Stimulated activated CD4-positive, alpha-beta T cell treated with anti-CD3 and anti-CD28 coated beads, Interleukin-12 subunit alpha, Interleukin-12 subunit beta, amount 100 ng/mL, for 4 hours (primary cell): ENCODE measurements around the gene OR2T10.
"Not testable (repeated sequence)": the region's sequence is repeated elsewhere in the genome, so short reads cannot be mapped to it uniquely, and the experiment has no call there.

ENCODE experiments used
- DNase-seq: peaks from one replicate; pipeline ENCODE4 v3.0.0-alpha.2; 2020

OR2T10 gene, protein sequence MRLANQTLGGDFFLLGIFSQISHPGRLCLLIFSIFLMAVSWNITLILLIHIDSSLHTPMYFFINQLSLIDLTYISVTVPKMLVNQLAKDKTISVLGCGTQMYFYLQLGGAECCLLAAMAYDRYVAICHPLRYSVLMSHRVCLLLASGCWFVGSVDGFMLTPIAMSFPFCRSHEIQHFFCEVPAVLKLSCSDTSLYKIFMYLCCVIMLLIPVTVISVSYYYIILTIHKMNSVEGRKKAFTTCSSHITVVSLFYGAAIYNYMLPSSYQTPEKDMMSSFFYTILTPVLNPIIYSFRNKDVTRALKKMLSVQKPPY

DNA sequence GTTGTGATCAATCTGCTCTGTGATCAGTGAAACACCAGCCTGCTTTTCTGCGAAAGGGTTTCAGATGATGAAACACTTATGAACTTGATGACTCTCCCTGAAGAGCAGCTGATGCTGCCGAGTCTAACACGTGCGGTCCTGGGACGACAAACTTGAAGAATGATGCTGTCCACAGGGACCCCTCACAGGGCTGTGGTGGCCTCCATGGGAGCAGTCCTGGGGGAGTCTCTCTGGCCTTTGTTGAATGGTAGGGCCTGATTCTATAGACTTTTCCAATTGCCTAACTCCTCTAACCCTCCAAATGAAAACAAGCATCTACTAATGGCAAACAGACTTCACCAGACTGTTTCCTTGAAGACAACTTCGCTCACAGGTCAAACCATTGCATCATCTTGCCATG lies at the start of gene OR2T10:
Gene OR2T10, minus strand, starts transcription at position 112 of the 400 bp plus-strand sequence. CDS start 3,932 bp downstream, outside the sequence.
- DNase-seq: no peak

DNA sequence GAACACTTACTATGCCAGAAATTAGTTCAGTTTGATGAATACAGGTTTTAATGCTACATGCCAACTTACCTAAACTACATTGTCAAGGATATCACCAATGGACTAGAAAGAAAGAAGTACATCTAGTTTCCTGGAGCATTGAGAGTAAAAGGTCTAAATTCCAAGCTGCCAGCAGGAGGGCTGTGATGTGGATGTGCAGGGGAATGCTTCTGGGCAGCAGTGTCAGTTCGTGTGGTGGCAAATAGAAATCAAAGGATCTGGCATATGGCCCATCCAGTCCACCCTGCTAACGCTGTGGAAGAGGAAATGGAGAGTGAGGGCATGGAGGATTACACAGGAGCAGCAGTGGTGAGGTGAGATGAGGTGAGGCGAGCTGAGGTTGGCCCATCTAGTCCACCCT lies 47.7 kb upstream of the OR2T10 start, which contains the start of gene OR2T35:
Gene OR2T35, minus strand, starts transcription at position 101 of the 400 bp plus-strand sequence. CDS start 6,020 bp downstream, outside the sequence.
- not testable (repeated sequence) for DNase-seq

DNA sequence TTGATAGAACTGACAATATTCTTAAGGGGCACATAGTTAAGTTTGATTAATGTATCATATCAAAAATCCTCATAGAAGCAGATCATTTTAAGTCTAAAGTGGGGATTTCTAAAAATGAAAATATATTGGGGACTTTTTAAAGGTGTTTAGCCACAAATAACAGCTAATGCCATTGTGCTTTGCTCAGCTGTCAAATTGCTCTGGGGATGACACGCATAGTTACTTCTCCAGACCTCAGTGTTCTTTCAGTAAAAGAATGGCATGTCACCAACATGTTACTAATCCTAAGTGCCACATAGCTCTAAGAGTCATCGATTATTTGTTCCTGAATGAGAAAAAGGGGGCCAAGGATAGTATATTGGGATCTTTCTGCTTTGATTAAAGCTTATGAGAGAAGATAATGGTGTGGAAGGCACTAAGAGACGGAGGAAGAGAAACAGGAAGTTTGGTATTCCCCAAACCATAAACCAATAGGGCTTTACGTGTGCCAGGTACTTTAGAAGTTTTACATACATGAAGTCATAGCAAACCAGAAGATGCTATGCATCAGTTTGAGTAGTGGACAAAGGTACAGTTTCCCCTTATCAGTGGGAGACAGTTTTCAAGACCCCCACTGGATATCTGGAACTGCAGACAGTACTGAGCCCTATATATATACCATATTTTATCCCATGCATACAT lies 45.6 kb upstream of the OR2T10 start:
- DNase-seq: not testable (repeated sequence)

DNA sequence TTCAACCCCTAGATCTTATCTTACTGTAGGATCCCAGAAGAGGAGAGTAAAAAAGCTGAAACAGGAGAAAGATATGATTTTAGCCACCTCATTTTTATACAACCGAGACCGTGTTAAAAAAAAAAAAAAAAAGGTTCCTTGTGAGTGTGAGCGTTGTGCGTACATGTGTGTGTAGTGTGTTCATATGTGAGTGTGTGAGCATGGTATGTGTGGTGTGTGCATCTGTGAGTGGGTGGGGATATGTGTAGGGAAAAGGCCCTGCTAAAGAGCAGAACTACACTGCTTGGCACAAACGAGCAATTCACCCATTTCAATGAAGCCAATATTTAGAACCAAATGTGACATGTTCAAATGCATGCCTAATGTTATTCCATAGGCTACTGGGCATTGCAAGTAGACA lies 44.1 kb upstream of the OR2T10 start:
- not testable (repeated sequence) for DNase-seq

DNA sequence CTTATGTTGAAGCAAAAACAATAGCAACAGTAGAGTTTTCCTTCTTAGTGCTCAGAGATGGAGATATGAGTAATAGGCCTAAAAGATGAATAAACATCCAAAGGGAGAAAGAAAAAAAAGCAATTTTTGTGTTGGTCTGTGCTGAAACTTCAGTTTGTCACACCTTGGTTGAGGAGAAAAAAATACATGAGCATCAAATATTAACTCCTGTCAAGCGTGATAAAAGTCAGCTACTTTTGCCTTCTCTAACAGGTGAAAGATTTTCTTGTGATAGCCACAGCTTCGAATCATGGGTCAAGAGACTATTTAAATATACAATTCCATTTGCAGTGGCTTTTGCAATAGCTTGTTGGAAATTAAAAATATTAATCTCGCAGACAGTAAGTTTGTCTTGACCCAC lies 43.4 kb upstream of the OR2T10 start:
- not testable (repeated sequence) for DNase-seq

DNA sequence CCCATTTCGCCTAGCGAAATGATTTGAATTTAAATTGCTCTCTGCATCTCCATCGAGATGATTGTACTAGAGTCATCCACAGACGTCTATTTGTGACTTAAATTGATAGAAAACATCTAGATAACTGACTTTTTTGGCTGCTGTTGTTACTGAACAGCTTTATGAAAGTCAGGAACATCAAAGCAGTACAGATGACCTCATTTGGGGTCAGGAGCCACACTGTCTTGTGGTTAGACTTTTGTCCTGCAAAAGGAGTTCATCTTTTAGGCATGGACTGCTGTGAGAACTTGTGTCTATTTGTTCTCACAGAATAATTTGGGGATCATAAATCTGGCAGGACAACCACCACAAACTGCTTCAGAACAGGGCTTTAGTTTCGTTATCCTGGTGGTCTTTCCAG lies 42.2 kb upstream of the OR2T10 start:
- DNase-seq: not testable (repeated sequence)

DNA sequence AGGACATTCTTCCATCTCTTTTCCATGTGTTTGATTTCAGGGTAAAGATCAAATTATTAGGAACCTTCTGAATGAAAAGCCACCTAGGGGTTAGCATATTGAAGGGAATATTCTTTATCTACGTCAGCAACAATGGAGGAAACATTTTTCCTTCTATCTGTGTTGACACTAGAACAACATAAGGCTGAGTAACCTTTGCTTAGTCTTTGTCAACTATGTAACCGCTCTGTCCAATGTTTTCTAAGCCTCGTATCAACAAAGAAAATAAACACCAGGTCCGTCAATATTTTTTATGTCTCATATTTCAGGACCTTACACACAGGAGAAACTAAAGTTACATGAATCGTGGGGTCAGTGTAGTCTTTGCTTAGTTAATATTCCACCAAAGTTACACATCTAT lies 39.1 kb upstream of the OR2T10 start:
- not testable (repeated sequence) for DNase-seq

DNA sequence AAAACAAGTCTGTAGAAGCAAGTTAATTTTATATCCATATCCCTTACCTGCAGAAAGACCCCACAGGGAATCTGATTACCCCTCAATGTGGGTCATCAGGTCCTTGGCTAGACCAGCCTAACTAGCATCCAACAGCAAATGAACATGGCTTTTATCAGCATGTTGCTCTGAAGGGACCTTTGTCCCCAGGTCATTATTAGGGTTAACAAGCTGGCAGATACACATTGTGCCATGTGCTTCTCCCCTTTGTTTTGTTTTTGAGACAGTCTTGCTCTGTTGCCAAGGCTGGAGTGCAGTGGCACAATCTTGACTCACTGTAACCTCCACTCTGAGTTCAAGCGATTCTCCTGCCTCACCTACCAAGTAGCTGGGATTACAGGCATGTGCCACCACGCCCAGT lies 37.5 kb upstream of the OR2T10 start, which contains the start of gene OR2T11:
Gene OR2T11, minus strand, starts transcription at position 101 of the 400 bp plus-strand sequence. CDS start 7,963 bp downstream, outside the sequence.
- not testable (repeated sequence) for DNase-seq

DNA sequence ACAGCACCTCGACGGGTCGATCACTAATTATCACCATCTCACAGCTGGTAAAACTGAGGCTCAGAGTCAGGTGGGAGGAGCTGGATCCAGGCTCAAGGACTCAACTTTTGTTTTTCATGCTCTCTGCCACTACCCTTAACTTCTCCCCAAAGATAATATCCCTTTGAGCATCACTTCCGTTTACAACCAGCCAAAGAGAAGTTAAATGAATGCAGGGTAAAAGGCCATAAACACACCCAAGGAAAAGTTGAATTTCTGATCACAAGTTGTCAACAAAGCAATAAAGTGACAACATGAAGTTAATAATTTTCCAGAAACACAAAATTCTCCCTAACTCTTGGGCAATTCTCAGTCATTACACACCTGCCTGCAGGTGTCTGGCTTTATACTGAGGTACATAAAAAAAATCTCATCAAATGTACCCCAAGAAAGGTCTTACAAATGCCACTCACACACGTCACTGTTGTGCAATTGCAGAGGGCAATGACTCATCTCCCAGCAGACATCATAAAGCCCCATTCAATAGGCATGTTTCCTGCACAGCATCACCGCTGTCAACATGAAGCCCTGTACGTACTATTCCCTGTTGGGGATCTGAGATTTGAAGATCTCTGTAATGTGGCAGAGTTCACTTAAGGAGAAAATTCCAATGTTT lies 34.0 kb upstream of the OR2T10 start:
- no peak for DNase-seq

DNA sequence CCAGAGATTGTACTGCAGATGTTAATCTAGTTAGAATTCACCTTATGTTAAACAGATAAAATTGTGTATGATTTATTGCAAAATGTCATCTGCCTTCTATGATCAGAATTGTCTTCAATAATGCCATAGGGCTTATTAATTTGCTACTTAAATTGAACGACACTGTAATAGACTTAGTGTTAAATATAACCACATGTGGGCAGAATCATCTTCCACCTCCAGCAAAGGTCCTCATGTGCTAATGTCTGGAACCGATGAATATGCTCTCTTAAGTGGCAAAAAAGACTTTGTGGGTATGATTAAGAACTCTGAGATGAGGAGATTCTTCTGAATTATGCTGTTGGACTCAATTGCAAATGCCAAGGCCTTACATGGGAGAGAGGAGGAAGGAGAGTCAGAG lies 33.1 kb upstream of the OR2T10 start:
- no peak for DNase-seq

DNA sequence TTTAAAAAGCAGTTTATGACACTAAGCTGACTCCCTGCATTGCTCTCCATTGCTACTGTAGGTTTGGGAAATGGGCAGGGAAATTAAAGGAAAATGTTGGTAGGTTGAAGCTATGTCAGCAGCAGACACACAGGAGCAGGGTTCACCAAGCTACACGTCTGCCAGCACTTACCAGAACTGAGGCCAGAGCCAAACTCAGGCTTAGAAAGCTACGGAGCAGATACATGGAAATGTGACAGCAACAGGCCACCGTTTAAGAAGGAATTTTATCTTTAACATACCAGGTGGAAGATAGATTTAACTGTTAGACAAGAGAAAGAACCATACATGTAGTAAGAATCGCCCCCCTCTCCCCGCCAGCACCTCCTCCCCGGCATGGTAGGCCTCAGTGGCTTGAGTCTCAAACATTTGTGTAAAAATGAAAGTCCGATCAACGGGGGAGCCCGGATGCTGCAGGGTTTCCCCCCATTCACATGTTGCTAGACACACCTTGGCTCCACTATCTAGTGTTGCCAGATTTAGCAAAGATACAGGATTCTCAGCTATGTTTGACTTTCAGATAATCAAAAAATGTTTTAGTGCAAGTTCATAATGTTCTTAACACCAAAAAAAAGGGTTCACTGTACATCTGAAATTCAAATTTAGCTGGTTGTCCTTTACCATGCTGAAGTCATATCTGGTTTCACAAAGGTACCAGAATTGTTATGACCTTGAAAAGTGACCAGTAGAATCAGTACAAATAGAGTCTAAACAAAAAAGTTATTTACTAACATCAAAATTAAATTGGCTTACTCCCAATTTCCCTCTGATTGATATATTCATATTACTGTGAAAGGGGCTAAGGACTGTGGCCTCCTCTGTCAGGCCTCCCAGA lies 30.7 kb upstream of the OR2T10 start:
- no peak for DNase-seq

DNA sequence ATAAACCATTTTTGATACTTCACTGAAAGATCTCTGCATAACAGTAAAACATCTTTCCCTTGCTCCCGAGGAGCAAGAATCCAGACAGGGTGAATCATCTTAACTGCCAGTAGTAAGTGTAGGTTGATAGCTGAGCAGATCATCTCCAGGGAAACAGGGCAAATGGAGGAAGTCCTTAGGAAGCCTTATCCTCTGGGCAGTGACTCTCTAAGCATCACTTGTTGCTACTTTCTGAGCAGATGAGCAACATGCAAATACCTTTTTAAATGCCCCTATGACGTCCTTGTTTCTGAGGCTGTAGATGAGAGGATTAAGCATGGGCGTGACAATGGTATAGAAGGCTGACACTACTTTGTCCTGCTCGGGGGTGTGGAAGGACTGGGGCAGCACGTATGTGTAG lies 28.5 kb upstream of the OR2T10 start:
- no peak for DNase-seq

DNA sequence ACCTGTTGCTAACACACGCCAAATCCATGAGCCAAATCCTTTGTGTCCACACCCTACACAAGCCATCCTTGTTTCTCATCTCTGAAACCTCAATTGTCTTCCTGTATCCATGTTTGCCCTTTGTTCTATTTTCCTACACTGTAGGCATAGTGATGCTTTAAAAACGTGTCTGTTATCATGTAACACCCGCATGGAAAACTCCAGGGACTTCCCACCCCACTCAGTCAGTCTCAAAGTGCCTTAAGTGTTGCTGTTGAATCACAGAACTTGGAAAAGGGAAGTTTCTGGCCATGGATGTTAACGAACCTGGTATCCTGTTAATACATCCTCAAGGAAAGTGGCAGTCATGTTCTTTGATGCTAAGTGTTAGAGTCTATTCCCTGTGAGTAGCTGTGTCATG lies 27.7 kb upstream of the OR2T10 start:
- DNase-seq: no peak

DNA sequence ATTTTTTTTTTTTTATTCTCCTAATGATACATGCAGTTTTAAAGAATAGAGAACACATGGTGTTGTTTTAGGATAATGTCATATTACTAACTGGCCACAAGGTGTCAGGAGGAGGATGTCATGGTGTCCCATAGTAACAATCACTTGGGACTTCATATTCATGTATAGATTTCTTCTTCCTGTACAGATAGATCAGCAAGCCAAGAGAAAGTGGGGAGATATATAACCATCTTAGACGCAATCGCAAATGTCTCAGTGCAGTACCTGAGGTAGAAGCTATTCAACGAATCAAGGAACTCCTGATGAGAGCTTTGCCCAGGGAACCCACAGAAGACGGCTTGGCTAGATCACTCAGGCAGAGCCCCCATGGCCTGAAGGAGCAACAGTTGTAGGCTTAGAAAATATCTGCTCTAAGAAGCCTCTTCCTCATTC lies 25.1 kb upstream of the OR2T10 start:
- DNase-seq: no peak

DNA sequence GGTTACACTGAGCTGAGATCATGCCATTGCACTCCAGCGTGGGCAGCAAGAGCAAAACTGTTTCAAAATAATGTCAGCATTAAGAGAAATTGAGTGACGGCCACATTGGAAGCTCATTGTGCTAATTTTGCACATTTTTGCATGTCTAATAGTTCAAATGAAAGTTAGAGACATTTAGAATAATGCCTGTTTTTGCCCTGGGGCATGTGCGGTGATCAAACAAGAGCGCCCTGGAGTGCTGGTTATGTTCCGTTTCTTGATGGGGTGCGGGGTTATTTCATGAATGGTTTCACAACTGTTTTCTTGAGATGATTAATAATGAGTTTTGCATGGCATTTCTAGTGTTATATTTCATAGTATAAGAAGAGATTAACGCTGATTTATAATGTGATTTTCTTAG lies 24.3 kb upstream of the OR2T10 start:
- DNase-seq: no peak

DNA sequence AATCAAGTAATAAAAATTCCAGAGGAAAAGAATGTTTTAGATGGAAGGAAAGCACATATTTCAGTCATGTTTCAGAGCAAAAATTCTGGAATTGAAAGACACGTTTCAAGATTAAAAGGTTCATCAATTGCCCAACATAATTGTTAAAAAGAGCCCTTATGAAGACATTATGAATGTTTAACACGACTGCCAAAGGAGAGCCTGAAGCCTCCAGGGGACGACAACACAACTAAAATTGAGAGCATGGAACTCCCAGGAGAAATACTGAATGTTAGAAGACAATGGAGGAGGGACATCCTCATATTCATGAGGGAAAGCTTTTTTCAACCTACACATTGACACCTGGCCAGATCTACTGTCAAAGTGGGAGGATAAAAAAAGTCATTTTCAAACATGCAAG lies 21.4 kb upstream of the OR2T10 start:
- DNase-seq: peak; percentile 46

DNA sequence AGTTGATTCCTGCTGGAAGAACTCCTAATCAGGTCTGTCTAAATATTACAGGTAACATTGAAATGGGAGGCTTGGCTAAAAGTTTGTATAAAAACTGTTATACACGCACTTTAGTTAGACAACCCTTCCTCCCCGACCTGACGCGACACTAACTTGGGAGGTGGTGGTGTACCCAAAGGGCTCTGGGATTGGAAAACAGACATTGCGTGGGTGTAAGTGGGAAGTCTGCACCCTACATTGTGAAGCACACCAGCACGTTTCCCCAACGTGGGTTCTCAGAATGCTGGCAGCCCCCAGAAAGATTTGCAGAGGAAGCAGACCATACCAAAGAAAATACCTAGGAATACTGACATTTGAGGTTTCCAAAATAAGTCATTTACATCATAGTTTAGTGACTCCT lies 20.6 kb upstream of the OR2T10 start:
- DNase-seq: no peak

DNA sequence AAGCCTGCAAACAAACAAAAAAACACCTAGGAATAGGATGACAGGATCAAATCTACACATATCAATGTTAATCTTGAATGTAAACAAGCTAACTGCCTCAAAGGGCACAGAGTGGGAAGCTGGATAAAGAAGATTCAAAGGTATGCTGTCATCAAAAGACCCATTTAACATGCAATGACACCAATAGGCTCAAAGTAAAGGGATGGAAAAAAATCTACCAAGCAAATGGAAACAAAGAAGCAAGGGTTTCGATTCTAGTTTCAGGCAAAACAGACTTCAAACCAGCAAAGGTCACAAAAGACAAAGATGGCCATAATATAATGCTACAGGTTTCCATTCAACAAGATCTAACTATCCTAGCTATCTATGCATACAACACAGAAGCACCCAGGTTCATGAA lies 16.2 kb upstream of the OR2T10 start:
- no peak for DNase-seq

DNA sequence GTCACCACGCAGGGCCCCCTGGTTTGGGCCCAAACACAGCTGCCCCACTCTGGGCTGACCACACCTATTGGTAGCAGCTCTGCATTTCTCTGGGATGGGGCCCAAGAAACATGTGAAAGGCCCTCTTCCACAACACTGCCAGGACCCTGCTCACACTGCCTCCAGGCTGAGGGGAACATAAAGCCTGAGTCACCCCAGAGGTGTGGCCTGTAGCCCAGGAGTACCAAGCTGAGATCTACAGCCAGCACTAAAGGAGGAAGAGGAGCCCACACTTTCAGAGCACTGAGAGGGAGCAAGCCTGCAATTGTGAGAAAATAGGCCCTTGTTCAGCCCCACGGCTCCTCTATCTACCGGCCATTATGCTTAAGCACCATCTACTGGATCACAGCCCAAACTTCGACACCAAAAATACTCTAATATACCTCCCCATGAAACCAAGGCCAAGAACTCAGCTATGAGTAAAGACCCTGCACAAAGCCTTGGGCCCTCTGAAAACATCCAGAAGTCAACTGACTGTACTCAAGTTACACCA lies 14.4 kb upstream of the OR2T10 start:
- no peak for DNase-seq

DNA sequence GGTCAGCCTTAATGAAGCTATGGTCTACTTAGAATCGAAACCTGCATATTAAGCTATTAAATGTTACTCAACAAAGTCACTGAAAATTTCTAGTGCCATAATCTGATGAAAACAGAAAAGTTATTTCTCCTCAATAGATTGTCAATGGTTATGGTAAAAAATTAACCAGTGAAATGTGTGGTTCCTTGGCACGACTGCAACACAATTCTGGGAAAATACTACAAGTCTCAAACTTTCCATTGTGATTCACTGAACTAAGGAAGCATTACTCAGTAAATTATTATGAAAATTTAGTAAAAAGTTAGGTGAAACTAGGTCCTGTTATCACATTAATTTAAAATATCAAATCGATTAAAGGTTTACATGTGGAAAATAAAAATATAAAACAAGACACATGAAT lies 12.8 kb upstream of the OR2T10 start:
- no peak for DNase-seq

DNA sequence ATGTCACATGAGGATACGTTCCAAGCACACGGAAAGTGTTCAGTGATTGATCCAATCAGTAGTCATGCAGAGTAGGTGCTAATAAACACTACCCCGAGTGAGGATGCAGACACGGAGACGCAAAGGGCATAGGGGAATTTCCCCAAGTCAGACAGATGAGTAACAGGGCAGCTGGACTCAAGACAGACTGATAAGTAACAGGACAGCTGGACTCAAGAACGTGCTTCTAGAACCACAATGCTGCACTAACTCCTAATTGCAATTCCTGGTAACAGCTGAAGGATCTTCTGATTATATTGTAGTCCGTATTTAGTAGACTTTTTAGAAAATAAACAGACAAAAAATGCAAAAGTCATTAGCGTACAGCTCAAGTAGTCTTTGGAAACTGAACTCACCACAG lies 1.9 kb upstream of the OR2T10 start:
- no peak for DNase-seq

DNA sequence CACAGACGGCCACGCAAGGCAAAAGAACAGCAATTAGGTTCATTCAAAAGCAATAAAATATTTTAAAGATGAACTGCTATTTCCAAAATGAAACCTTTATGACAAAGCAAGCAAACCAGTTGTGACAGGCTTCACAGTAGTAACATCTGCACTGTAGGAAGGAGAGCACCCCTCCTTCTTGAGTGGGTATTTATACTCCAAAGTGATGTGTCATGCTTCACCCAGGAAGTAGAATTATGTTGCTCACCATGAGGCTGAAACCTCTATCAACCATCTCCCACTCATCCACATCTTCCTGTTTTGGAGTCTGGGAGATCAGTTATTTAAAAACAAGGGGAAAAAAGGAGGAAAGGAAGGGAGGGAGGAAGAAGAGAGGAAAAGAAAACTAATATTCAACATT lies 885 bp downstream of the OR2T10 start:
- DNase-seq: no peak
